ENCODE results near the gene TTC17. TPM values are rescaled to one million over a fixed set of nuclear protein-coding genes. Genes with fewer than 3 reads are reported as not detected.

TTC17 gene
- total and polyA plus RNA-seq, 9 of the 15 experiments (the other 6 are each of a cell fraction or from before 2014, with no cell fraction given) = 19.7 to 99.1 (median 53.3) TPM

GRCh38 chr11:43404836-43405479, 46.2 kb downstream of the TTC17 start:
- CTCF ChIA-PET (ENCODE audit: low intra/inter-chr PET ratio) = no interaction called here
- intact Hi-C loops (cut with micrococcal nuclease) (no loop called here), in situ Hi-C loops (cut with MboI) (no loop called here)
- H3K4me2 ChIP-seq (ENCODE audit: insufficient read depth, low read length) = no peak overlapping the region
- no peaks in the 10 kb centered on the region for H3K27me3 ChIP-seq (ENCODE audit: control insufficient read depth in 2 of 2, insufficient read depth in 2 of 2, low read length in 2 of 2)
- no peaks in the 10 kb centered on the region for H3K9me3 ChIP-seq (replicated peaks; ENCODE audit: control insufficient read depth, insufficient read depth, low read depth, low read length)
- no peak overlapping the region for H3K9ac ChIP-seq (ENCODE audit: insufficient read depth in 1 of 2, low read depth in 2 of 2, low read length in 2 of 2)
- H2AFZ ChIP-seq (ENCODE audit: low read depth, low read length) = no peak overlapping the region
- no peaks in the 10 kb centered on the region for H3K9me1 ChIP-seq (ENCODE audit: control insufficient read depth, insufficient read depth, low read length)
- DNase-seq (ENCODE audit: extremely low read depth in 1 of 4, low spot score in 3 of 4) (no peak), ATAC-seq (no peak), FAIRE-seq (no peak)
- WGBS (ENCODE audit: insufficient coverage, low coverage, missing lambda C conversion rate) = 94% methylated on average over 3 of the region's 3 CpGs
- H4K20me1 ChIP-seq (replicated peaks; ENCODE audit: control insufficient read depth, insufficient read depth, low read length) = no peaks in the 10 kb centered on the region
- no peaks in the 10 kb centered on the region for H3K79me2 ChIP-seq (ENCODE audit: control insufficient read depth, insufficient read depth, low read length)
- no peak overlapping the region for H3K27ac ChIP-seq (ENCODE audit: extremely low read depth, low read depth, low read length)
- POLR2A ChIA-PET = interaction anchor here (1.2 kb wide), 1 partner anchor 20 kb away, joined by 3 read pairs; no protein-coding TSS in a partner anchor
- no peaks in the 10 kb centered on the region for H3K4me1 ChIP-seq (replicated peaks in 1 of 2; ENCODE audit: control insufficient read depth in 2 of 2, insufficient read depth in 2 of 2, low read length in 2 of 2)
- no peak overlapping the region for H3K4me3 ChIP-seq
- no TSS peak for BruUV-seq (replicated peaks)
- TF ChIP-seq PHF20 (IDR thresholded peaks at IDR 0.05; ENCODE audit: partially characterized antibody) (no peak), CREB3L1 (IDR thresholded peaks at IDR 0.05; ENCODE audit: borderline replicate concordance, low read depth) (no peak), ETS2 (tag; IDR thresholded peaks at IDR 0.05; ENCODE audit: borderline replicate concordance, poor library complexity, severe bottlenecking) (no peak), ZNF395 (CRISPR knock-in tag; IDR thresholded peaks at IDR 0.05) (no peak), SMARCB1 (IDR thresholded peaks at IDR 0.05; ENCODE audit: insufficient read length, low read depth) (no peak), MLLT1 (IDR thresholded peaks at IDR 0.05) (no peak)
- peaks cover 96% of the 10 kb centered on the region for H3K36me3 ChIP-seq (ENCODE audit: control insufficient read depth, insufficient read depth, low read length)

All from K562 (cell line).